GM23338 (cell line): Measurements from ENCODE around the gene GPR26. TPM values are rescaled to one million over a fixed set of nuclear protein-coding genes. Genes with fewer than 3 reads are reported as not detected.

ENCODE experiments used
- ATAC-seq: fragments of 200-7000 bp; cut with Tn5 transposase; 3 replicates; pipeline ENCODE4 v1.9.1; 2020
- DNase-seq: peaks from one replicate; pipeline ENCODE4 v3.0.0-alpha.2; 2015; ENCODE audit warnings: low spot score
- H2AFZ ChIP-seq: fragments of 200-600 bp; sonication (generic); 2 replicates; pipeline ENCODE4 v1.8.0; 2016; ENCODE audit warnings: antibody characterized with exemption, mild to moderate bottlenecking, moderate library complexity
- H3F3A ChIP-seq: fragments of 200-600 bp; sonication (generic); replicated peaks from 2 replicates; pipeline ENCODE4 v1.8.0; 2017; ENCODE audit warnings: antibody characterized with exemption, mixed run types, low read depth
- H3K27ac ChIP-seq: fragments of 200-600 bp; sonication (generic); 2 replicates; pipeline ENCODE4 v1.6.1; 2016; ENCODE audit warnings: low read depth
- H3K27me3 ChIP-seq: fragments of 200-600 bp; sonication (generic); 2 replicates; pipeline ENCODE4 v1.8.0; 2016; ENCODE audit warnings: mild to moderate bottlenecking, mixed run types, moderate library complexity; ENCODE audit not compliant: insufficient read depth
- H3K36me3 ChIP-seq: fragments of 200-600 bp; sonication (generic); 2 replicates; pipeline ENCODE4 v1.8.0; 2016; ENCODE audit warnings: mild to moderate bottlenecking; ENCODE audit not compliant: insufficient read depth
- H3K4me1 ChIP-seq: fragments of 200-600 bp; sonication (generic); 2 replicates; pipeline ENCODE4 v1.8.0; 2016; ENCODE audit warnings: mild to moderate bottlenecking, moderate library complexity; ENCODE audit not compliant: insufficient read depth
- H3K4me2 ChIP-seq: fragments of 200-600 bp; sonication (generic); 2 replicates; pipeline ENCODE4 v1.7.1; 2017; ENCODE audit warnings: mixed run types
- H3K4me3 ChIP-seq: fragments of 200-600 bp; sonication (generic); 2 replicates; pipeline ENCODE4 v1.6.1; 2016; ENCODE audit warnings: mixed run types
- H3K79me2 ChIP-seq: fragments of 200-600 bp; sonication (generic); replicated peaks from 2 replicates; pipeline ENCODE4 v1.8.0; 2017; ENCODE audit warnings: mild to moderate bottlenecking; ENCODE audit not compliant: insufficient read depth
- H3K9me2 ChIP-seq: fragments of 200-600 bp; sonication (generic); 2 replicates; pipeline ENCODE4 v1.8.0; 2017; ENCODE audit not compliant: insufficient read depth
- H4K20me1 ChIP-seq: fragments of 200-600 bp; sonication (generic); replicated peaks from 2 replicates; pipeline ENCODE4 v1.8.0; 2017; ENCODE audit warnings: mild to moderate bottlenecking; ENCODE audit not compliant: insufficient read depth
- H3K27ac Mint-ChIP-seq: 2 replicates; pipeline ENCODE4 v1.8.0; 2020; ENCODE audit warnings: inconsistent platforms, mild to moderate bottlenecking, moderate library complexity, mixed read lengths
- H3K27me3 Mint-ChIP-seq: 3 replicates; pipeline ENCODE4 v1.8.0; 2022; ENCODE audit warnings: low read depth, mild to moderate bottlenecking, moderate library complexity, mixed read lengths, inconsistent platforms; ENCODE audit not compliant: insufficient read depth, poor library complexity
- H3K36me3 Mint-ChIP-seq: 3 replicates; pipeline ENCODE4 v1.8.0; 2021; ENCODE audit warnings: low read depth, mild to moderate bottlenecking, inconsistent platforms, moderate library complexity, mixed read lengths
- H3K4me1 Mint-ChIP-seq: 3 replicates; pipeline ENCODE4 v1.8.0; 2020; ENCODE audit warnings: mild to moderate bottlenecking, inconsistent platforms, mixed read lengths
- H3K4me3 Mint-ChIP-seq: 3 replicates; pipeline ENCODE4 v1.8.0; 2021; ENCODE audit warnings: moderate library complexity, mild to moderate bottlenecking, inconsistent platforms, mixed read lengths
- H3K9me3 Mint-ChIP-seq: 3 replicates; pipeline ENCODE4 v1.8.0; 2020; ENCODE audit warnings: moderate library complexity, mild to moderate bottlenecking, inconsistent platforms, mixed read lengths
- CREB1 ChIP-seq: fragments of 250-450 bp; sonication (Bioruptor Pico); IDR thresholded peaks from 2 replicates; pipeline ENCODE4 v1.5.0; 2020; ENCODE audit warnings: low read depth, mild to moderate bottlenecking, moderate library complexity
- EZH2 ChIP-seq: fragments of 200-600 bp; sonication (generic); IDR thresholded peaks from one replicate; pipeline ENCODE4 v1.8.0; 2017; ENCODE audit warnings: antibody characterized with exemption, mild to moderate bottlenecking, low read depth; ENCODE audit not compliant: unreplicated experiment
- EZH2phosphoT487 ChIP-seq: fragments of 200-600 bp; sonication (generic); IDR thresholded peaks from one replicate; pipeline ENCODE4 v1.8.1; 2018; ENCODE audit warnings: antibody characterized with exemption; ENCODE audit not compliant: unreplicated experiment
- JUNB ChIP-seq: IDR thresholded peaks from one replicate; pipeline ENCODE4 v1.6.1; 2016; ENCODE audit warnings: antibody characterized with exemption; ENCODE audit not compliant: unreplicated experiment
- NANOG ChIP-seq: IDR thresholded peaks from 2 replicates; pipeline ENCODE4 v1.6.1; 2016; ENCODE audit warnings: antibody characterized with exemption, borderline replicate concordance
- STAT1 ChIP-seq: IDR thresholded peaks from one replicate; pipeline ENCODE4 v1.6.1; 2016; ENCODE audit warnings: antibody characterized with exemption; ENCODE audit not compliant: unreplicated experiment
- ZNF331 ChIP-seq: fragments of 250-450 bp; sonication (Bioruptor Pico); IDR thresholded peaks from 2 replicates; pipeline ENCODE4 v1.5.0; 2020; ENCODE audit warnings: low read depth, mild to moderate bottlenecking, moderate library complexity
- polyA plus RNA-seq: library from polyadenylated mRNA; unstranded; fragments of >200 nt; fragmentation: Nextera tagmentation; extraction: Ambion mirVana; gene quantifications from 2 replicates; pipeline ENCODE4 v1.2.1, GENCODE V29; 2016
- total RNA-seq: library from RNA; depleted of rRNA; stranded (reverse); fragments of >200 nt; shearing (Covaris generic); gene quantifications from 2 replicates; pipeline ENCODE4 v1.2.3, GENCODE V29; 2014
- TF ChIP-seq, protein P1 (sequence below): IDR thresholded peaks from 2 replicates; pipeline ENCODE4 v1.6.1; 2016; ENCODE audit warnings: antibody characterized with exemption
- TF ChIP-seq, protein P2 (sequence below): IDR thresholded peaks from one replicate; pipeline ENCODE4 v1.6.1; 2018; ENCODE audit warnings: antibody characterized with exemption; ENCODE audit not compliant: unreplicated experiment

Gene GPR26
- total and polyA plus RNA-seq, 2 experiments from 2014 or later = 0.06 to 0.07 TPM

DNA sequence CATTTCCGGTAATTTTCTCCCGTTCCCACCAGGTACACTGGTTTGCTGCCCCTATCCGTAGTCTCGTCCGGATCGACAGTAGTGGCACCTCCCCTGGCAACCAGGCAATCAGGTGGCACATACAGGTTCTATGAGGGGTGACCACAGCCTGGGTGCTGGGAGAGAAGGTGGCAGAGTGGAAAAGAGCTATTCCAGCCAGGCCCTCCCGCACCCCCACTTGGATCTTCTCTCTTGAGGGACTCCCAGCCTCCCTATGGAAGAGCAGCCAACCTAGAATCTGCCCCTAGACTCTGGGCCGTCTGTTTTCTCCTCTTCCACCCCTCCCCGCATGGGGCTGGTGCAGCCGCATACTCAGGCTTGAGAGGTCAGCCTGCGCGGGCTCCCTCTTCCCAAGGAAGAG is 58.6 kb downstream of the GPR26 start:
- no peaks in the 10 kb centered on the region for H3F3A ChIP-seq
- Mint-ChIP-seq H3K36me3 (peaks cover 3% of the 10 kb centered on the region; the same call in 2 of the 3 replicates), H3K27ac (no peak overlapping the region), H3K4me3 (no peak overlapping the region), H3K27me3 (peaks cover 6% of the 10 kb centered on the region), H3K4me1 (peaks cover 17% of the 10 kb centered on the region), H3K9me3 (peaks cover 3% of the 10 kb centered on the region)
- H3K27me3 ChIP-seq = no peaks in the 10 kb centered on the region
- no peaks in the 10 kb centered on the region for H3K79me2 ChIP-seq
- no peaks in the 10 kb centered on the region for H3K9me2 ChIP-seq
- no peak overlapping the region for H3K27ac ChIP-seq
- H4K20me1 ChIP-seq = no peaks in the 10 kb centered on the region
- H2AFZ ChIP-seq = no peak overlapping the region
- H3K4me3 ChIP-seq = no peak overlapping the region
- ATAC-seq (no peak), DNase-seq (no peak)
- H3K4me1 ChIP-seq = peaks cover 9% of the 10 kb centered on the region; the same call in 1 of the 2 replicates
- H3K36me3 ChIP-seq = no peaks in the 10 kb centered on the region
- no peak for TF ChIP-seq STAT1
- no peak for TF ChIP-seq JUNB
- TF ChIP-seq, protein P1, sequence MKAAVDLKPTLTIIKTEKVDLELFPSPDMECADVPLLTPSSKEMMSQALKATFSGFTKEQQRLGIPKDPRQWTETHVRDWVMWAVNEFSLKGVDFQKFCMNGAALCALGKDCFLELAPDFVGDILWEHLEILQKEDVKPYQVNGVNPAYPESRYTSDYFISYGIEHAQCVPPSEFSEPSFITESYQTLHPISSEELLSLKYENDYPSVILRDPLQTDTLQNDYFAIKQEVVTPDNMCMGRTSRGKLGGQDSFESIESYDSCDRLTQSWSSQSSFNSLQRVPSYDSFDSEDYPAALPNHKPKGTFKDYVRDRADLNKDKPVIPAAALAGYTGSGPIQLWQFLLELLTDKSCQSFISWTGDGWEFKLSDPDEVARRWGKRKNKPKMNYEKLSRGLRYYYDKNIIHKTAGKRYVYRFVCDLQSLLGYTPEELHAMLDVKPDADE = no peak
- TF ChIP-seq ZNF331 = no peak
- TF ChIP-seq EZH2 = no peak
- TF ChIP-seq, protein P2, sequence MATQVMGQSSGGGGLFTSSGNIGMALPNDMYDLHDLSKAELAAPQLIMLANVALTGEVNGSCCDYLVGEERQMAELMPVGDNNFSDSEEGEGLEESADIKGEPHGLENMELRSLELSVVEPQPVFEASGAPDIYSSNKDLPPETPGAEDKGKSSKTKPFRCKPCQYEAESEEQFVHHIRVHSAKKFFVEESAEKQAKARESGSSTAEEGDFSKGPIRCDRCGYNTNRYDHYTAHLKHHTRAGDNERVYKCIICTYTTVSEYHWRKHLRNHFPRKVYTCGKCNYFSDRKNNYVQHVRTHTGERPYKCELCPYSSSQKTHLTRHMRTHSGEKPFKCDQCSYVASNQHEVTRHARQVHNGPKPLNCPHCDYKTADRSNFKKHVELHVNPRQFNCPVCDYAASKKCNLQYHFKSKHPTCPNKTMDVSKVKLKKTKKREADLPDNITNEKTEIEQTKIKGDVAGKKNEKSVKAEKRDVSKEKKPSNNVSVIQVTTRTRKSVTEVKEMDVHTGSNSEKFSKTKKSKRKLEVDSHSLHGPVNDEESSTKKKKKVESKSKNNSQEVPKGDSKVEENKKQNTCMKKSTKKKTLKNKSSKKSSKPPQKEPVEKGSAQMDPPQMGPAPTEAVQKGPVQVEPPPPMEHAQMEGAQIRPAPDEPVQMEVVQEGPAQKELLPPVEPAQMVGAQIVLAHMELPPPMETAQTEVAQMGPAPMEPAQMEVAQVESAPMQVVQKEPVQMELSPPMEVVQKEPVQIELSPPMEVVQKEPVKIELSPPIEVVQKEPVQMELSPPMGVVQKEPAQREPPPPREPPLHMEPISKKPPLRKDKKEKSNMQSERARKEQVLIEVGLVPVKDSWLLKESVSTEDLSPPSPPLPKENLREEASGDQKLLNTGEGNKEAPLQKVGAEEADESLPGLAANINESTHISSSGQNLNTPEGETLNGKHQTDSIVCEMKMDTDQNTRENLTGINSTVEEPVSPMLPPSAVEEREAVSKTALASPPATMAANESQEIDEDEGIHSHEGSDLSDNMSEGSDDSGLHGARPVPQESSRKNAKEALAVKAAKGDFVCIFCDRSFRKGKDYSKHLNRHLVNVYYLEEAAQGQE = no peak
- no peak for TF ChIP-seq CREB1 (CRISPR knock-in tag)
- no peak for TF ChIP-seq EZH2phosphoT487
- no peak overlapping the region for H3K4me2 ChIP-seq

DNA sequence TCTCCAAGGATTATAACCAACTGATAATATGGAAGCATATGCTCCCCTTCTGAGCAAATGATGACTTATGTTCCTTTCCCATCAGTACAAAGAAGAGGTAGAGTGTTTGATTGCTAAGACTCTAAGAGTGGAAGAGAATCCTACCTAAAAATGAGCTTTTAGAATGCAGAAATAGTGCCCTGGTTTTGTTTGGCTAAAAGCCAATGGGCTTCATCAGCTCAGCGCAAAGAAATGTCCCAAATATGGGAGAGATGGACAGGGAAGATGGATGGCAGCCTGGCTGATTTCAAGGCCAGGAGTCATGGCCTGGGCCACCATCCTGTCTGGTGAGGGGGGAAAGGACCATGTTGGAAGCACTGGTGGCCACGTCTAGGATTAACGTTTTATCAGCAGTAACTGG is 60.2 kb downstream of the GPR26 start:
- Histone ChIP-seq H3K79me2 (no peaks in the 10 kb centered on the region), H3K27me3 (no peaks in the 10 kb centered on the region), H3K27ac (no peak overlapping the region), H3K9me2 (no peaks in the 10 kb centered on the region), H3K4me2 (no peak overlapping the region), H4K20me1 (no peaks in the 10 kb centered on the region), H2AFZ (no peak overlapping the region), H3K4me3 (no peak overlapping the region), H3K36me3 (no peaks in the 10 kb centered on the region; the same call in 1 of the 2 replicates), H3F3A (no peaks in the 10 kb centered on the region), H3K4me1 (peaks cover 9% of the 10 kb centered on the region; the same call in 1 of the 2 replicates)
- no peak for ATAC-seq
- Mint-ChIP-seq H3K27me3 (peaks cover 6% of the 10 kb centered on the region), H3K9me3 (peaks cover 19% of the 10 kb centered on the region), H3K4me1 (peaks cover 20% of the 10 kb centered on the region), H3K27ac (no peak overlapping the region), H3K4me3 (no peak overlapping the region), H3K36me3 (peaks cover 14% of the 10 kb centered on the region; the same call in 2 of the 3 replicates)
- DNase-seq = no peak
- TF ChIP-seq STAT1 (no peak), EZH2 (no peak), CREB1 (CRISPR knock-in tag) (no peak), ZNF331 (no peak), NANOG (no peak), EZH2phosphoT487 (no peak)
- TF ChIP-seq, protein P1 = no peak
